IPS DF 6.9 (cell line): ENCODE results near the gene POLE.

Experiments used
- DNase-seq: peaks from one replicate; pipeline ENCODE4 v3.0.0-alpha.2; 2013; ENCODE audit warnings: low read depth, low spot score
- H3K27ac ChIP-seq: one replicate; pipeline ENCODE4 v1.5.1; 2013; ENCODE audit warnings: low read length, control low read depth
- H3K27me3 ChIP-seq: 2 replicates; pipeline ENCODE4 v1.6.1; 2013; ENCODE audit warnings: mild to moderate bottlenecking, low read length; ENCODE audit not compliant: control insufficient read depth, insufficient read depth
- H3K36me3 ChIP-seq: 2 replicates; pipeline ENCODE4 v1.6.1; 2013; ENCODE audit warnings: low read length; ENCODE audit not compliant: control insufficient read depth, insufficient read depth
- H3K4me1 ChIP-seq: 2 replicates; pipeline ENCODE4 v1.6.1; 2013; ENCODE audit warnings: low read length; ENCODE audit not compliant: control insufficient read depth, insufficient read depth
- H3K4me3 ChIP-seq: 2 replicates; pipeline ENCODE4 v1.5.1; 2013; ENCODE audit warnings: mild to moderate bottlenecking, low read length
- H3K9me3 ChIP-seq: 2 replicates; pipeline ENCODE4 v1.6.1; 2013; ENCODE audit warnings: low read length, inconsistent platforms; ENCODE audit not compliant: control insufficient read depth, insufficient read depth
- WGBS: extraction: QIAGEN DNeasy Blood & Tissue Kit; methylation state at CpG from one replicate; pipeline ENCODE4 v1.1.7; 2013; ENCODE audit warnings: mixed read lengths, missing lambda C conversion rate; ENCODE audit not compliant: insufficient read length, insufficient coverage; 5-methylcytosine and 5-hydroxymethylcytosine counted together

Gene POLE

GRCh38 chr12:132625731-132626430 lies 61.3 kb downstream of the POLE start:
- Histone ChIP-seq H3K36me3 (peaks cover 29% of the 10 kb centered on the region), H3K27me3 (no peaks in the 10 kb centered on the region), H3K9me3 (no peaks in the 10 kb centered on the region), H3K27ac (no peak overlapping the region), H3K4me1 (no peaks in the 10 kb centered on the region), H3K4me3 (no peak overlapping the region)
- DNase-seq, result no peak
- no CpG with 5 or more reads among the region's 24 CpGs for WGBS

- no peak for DNase-seq
- peaks cover 29% of the 10 kb centered on the region for H3K36me3 ChIP-seq
- no peak overlapping the region for H3K27ac ChIP-seq
- no peaks in the 10 kb centered on the region for H3K4me1 ChIP-seq
- WGBS, result no CpG with 5 or more reads among the region's 32 CpGs
- H3K9me3 ChIP-seq, result no peaks in the 10 kb centered on the region
- H3K4me3 ChIP-seq, result no peak overlapping the region
- H3K27me3 ChIP-seq, result no peaks in the 10 kb centered on the region
Observed at GRCh38 chr12:132624910-132625630, 62.1 kb downstream of the POLE start.

- no peak for DNase-seq
- Histone ChIP-seq H3K9me3 (no peaks in the 10 kb centered on the region), H3K4me1 (no peaks in the 10 kb centered on the region), H3K27me3 (no peaks in the 10 kb centered on the region), H3K36me3 (peaks cover 24% of the 10 kb centered on the region), H3K27ac (no peak overlapping the region), H3K4me3 (no peak overlapping the region; the same call in 1 of the 2 replicates)
- WGBS, result no CpG with 5 or more reads among the region's 22 CpGs
Observed at GRCh38 chr12:132624186-132624855, 62.8 kb downstream of the POLE start.

- peaks cover 22% of the 10 kb centered on the region for H3K36me3 ChIP-seq
- no peaks in the 10 kb centered on the region for H3K9me3 ChIP-seq
- WGBS, result no CpG with 5 or more reads among the region's 25 CpGs
Observed at GRCh38 chr12:132623072-132623869, 63.9 kb downstream of the POLE start.

GRCh38 chr12:132622437-132623071 lies 64.6 kb downstream of the POLE start:
- Histone ChIP-seq H3K9me3 (no peaks in the 10 kb centered on the region), H3K27me3 (peaks cover 4% of the 10 kb centered on the region), H3K4me1 (no peaks in the 10 kb centered on the region), H3K27ac (no peak overlapping the region), H3K4me3 (no peak overlapping the region), H3K36me3 (peaks cover 22% of the 10 kb centered on the region)
- no CpG with 5 or more reads among the region's 11 CpGs for WGBS
- DNase-seq, result no peak

More at GRCh38 chr12:132623072-132623869, 63.9 kb downstream of the POLE start:
- no peaks in the 10 kb centered on the region for H3K4me1 ChIP-seq
- H3K4me3 ChIP-seq, result no peak overlapping the region
- no peaks in the 10 kb centered on the region for H3K27me3 ChIP-seq
- H3K27ac ChIP-seq, result no peak overlapping the region
- no peak for DNase-seq

- no peak overlapping the region for H3K4me3 ChIP-seq
- no peaks in the 10 kb centered on the region for H3K4me1 ChIP-seq
- H3K27ac ChIP-seq, result no peak overlapping the region
- H3K9me3 ChIP-seq, result no peaks in the 10 kb centered on the region
- H3K36me3 ChIP-seq, result peaks cover 22% of the 10 kb centered on the region
- H3K27me3 ChIP-seq, result peaks cover 11% of the 10 kb centered on the region
- DNase-seq, result no peak
- no CpG with 5 or more reads among the region's 21 CpGs for WGBS
Observed at GRCh38 chr12:132621657-132622435, 65.3 kb downstream of the POLE start.

- WGBS, result no CpG with 5 or more reads among the region's 28 CpGs
- DNase-seq, result no peak
Observed at GRCh38 chr12:132620899-132621656, 66.1 kb downstream of the POLE start.

GRCh38 chr12:132620113-132620898 lies 66.8 kb downstream of the POLE start:
- no peak overlapping the region for H3K4me3 ChIP-seq
- H3K27me3 ChIP-seq, result peaks cover 21% of the 10 kb centered on the region
- no peaks in the 10 kb centered on the region for H3K9me3 ChIP-seq
- no peak overlapping the region for H3K27ac ChIP-seq
- H3K36me3 ChIP-seq, result peaks cover 13% of the 10 kb centered on the region
- no peaks in the 10 kb centered on the region for H3K4me1 ChIP-seq
- no CpG with 5 or more reads among the region's 29 CpGs for WGBS
- no peak for DNase-seq

More at GRCh38 chr12:132620899-132621656, 66.1 kb downstream of the POLE start:
- Histone ChIP-seq H3K4me1 (no peaks in the 10 kb centered on the region), H3K4me3 (no peak overlapping the region), H3K9me3 (no peaks in the 10 kb centered on the region), H3K27ac (no peak overlapping the region), H3K27me3 (peaks cover 13% of the 10 kb centered on the region), H3K36me3 (peaks cover 20% of the 10 kb centered on the region)
